Endothelial cell (in vitro differentiated cells): ENCODE results near the gene CAMKMT. TPM values are rescaled to one million over a fixed set of nuclear protein-coding genes. Genes with fewer than 3 reads are reported as not detected.

ENCODE experiments used
- DNase-seq: peaks from one replicate; pipeline ENCODE4 v3.0.0; 2021; ENCODE audit warnings: low spot score
- H3K27ac Mint-ChIP-seq: one replicate; pipeline ENCODE4 v1.8.0; 2021; ENCODE audit warnings: mixed read lengths, inconsistent platforms; ENCODE audit not compliant: unreplicated experiment
- H3K27me3 Mint-ChIP-seq: one replicate; pipeline ENCODE4 v1.8.0; 2021; ENCODE audit warnings: mild to moderate bottlenecking, moderate library complexity, mixed read lengths, inconsistent platforms; ENCODE audit not compliant: unreplicated experiment
- H3K36me3 Mint-ChIP-seq: one replicate; pipeline ENCODE4 v1.8.0; 2021; ENCODE audit warnings: mild to moderate bottlenecking, low read depth, mixed read lengths, inconsistent platforms; ENCODE audit not compliant: unreplicated experiment
- H3K4me1 Mint-ChIP-seq: one replicate; pipeline ENCODE4 v1.8.0; 2021; ENCODE audit warnings: mild to moderate bottlenecking, mixed read lengths, inconsistent platforms; ENCODE audit not compliant: unreplicated experiment
- H3K4me3 Mint-ChIP-seq: one replicate; pipeline ENCODE4 v1.8.0; 2021; ENCODE audit warnings: mild to moderate bottlenecking, mixed read lengths, inconsistent platforms; ENCODE audit not compliant: unreplicated experiment
- H3K9me3 Mint-ChIP-seq: one replicate; pipeline ENCODE4 v1.8.0; 2021; ENCODE audit warnings: mixed read lengths, inconsistent platforms; ENCODE audit not compliant: unreplicated experiment
- CTCF ChIP-seq: fragments of 200-600 bp; sonication (generic); IDR thresholded peaks from one replicate; pipeline ENCODE4 v1.5.0; 2021; ENCODE audit warnings: antibody characterized with exemption; ENCODE audit not compliant: unreplicated experiment
- total RNA-seq: library from RNA; stranded (reverse); fragmentation: NEBNext Ultra II Directional; extraction: Animal tissue kit (Norgen Biotek cat#: 25700); gene quantifications from one replicate; pipeline ENCODE4 v1.2.1, GENCODE V29; 2021; ENCODE audit not compliant: unreplicated experiment

Gene CAMKMT
- total RNA-seq, 1 donor from 2014 or later = 8.4 TPM

GRCh38 chr2:44817673-44818335 lies 456.1 kb downstream of the CAMKMT start:
- no peaks in the 10 kb centered on the region for H3K9me3 Mint-ChIP-seq
- no peak for DNase-seq

GRCh38 chr2:44819061-44819460 lies 457.3 kb downstream of the CAMKMT start:
- H3K4me3 Mint-ChIP-seq = no peak overlapping the region
- H3K27me3 Mint-ChIP-seq = no peaks in the 10 kb centered on the region
- peaks cover 13% of the 10 kb centered on the region for H3K4me1 Mint-ChIP-seq
- no peak overlapping the region for H3K27ac Mint-ChIP-seq
- H3K36me3 Mint-ChIP-seq = no peaks in the 10 kb centered on the region
- DNase-seq = no peak
- no peak for TF ChIP-seq CTCF
- no peaks in the 10 kb centered on the region for H3K9me3 Mint-ChIP-seq

More at GRCh38 chr2:44817673-44818335, 456.1 kb downstream of the CAMKMT start:
- peaks cover 13% of the 10 kb centered on the region for H3K4me1 Mint-ChIP-seq
- H3K27me3 Mint-ChIP-seq = no peaks in the 10 kb centered on the region
- H3K4me3 Mint-ChIP-seq = no peak overlapping the region
- no peak for TF ChIP-seq CTCF
- no peaks in the 10 kb centered on the region for H3K36me3 Mint-ChIP-seq
- H3K27ac Mint-ChIP-seq = no peak overlapping the region

GRCh38 chr2:44821500-44821899 lies 459.8 kb downstream of the CAMKMT start:
- no peak overlapping the region for H3K27ac Mint-ChIP-seq
- no peaks in the 10 kb centered on the region for H3K27me3 Mint-ChIP-seq
- H3K4me1 Mint-ChIP-seq = peaks cover 10% of the 10 kb centered on the region
- TF ChIP-seq CTCF = no peak
- no peak for DNase-seq
- no peak overlapping the region for H3K4me3 Mint-ChIP-seq
- no peaks in the 10 kb centered on the region for H3K36me3 Mint-ChIP-seq
- no peaks in the 10 kb centered on the region for H3K9me3 Mint-ChIP-seq

- no peak overlapping the region for H3K27ac Mint-ChIP-seq
- H3K4me3 Mint-ChIP-seq = no peak overlapping the region
- TF ChIP-seq CTCF = no peak
- no peaks in the 10 kb centered on the region for H3K27me3 Mint-ChIP-seq
- DNase-seq = no peak
- H3K9me3 Mint-ChIP-seq = no peaks in the 10 kb centered on the region
- no peaks in the 10 kb centered on the region for H3K36me3 Mint-ChIP-seq
- H3K4me1 Mint-ChIP-seq = peaks cover 10% of the 10 kb centered on the region
Observed at GRCh38 chr2:44822174-44822573, 460.4 kb downstream of the CAMKMT start.

Other genes starting within 250 kb of the CAMKMT start
- gene PPM1B, start 193.1 kb upstream of the CAMKMT start, total RNA-seq = 31.2 TPM
- gene SLC3A1, start 86.5 kb upstream of the CAMKMT start, total RNA-seq = not detected
- gene PREPL, start 453 bp upstream of the CAMKMT start, total RNA-seq = 16.3 TPM